ENCODE results near the gene GPAT2.
"Not testable (repeated sequence)": the region's sequence is repeated elsewhere in the genome, so short reads cannot be mapped to it uniquely, and the experiment has no call there.

Gene GPAT2

GRCh38 chr2:96067902-96068581, 33.3 kb upstream of the GPAT2 start:
- not testable (repeated sequence) for H3K4me3 Mint-ChIP-seq, ATAC-seq, H3K27ac Mint-ChIP-seq, H3K4me1 Mint-ChIP-seq, H3K27me3 Mint-ChIP-seq, DNase-seq, H3K9me3 Mint-ChIP-seq

- not testable (repeated sequence) for H3K4me1 Mint-ChIP-seq, ATAC-seq, H3K9me3 Mint-ChIP-seq, H3K4me3 Mint-ChIP-seq, H3K27me3 Mint-ChIP-seq, DNase-seq, H3K27ac Mint-ChIP-seq
These were observed 32.5 kb upstream of the GPAT2 start for GRCh38 chr2:96067098-96067660.

- H3K4me1 Mint-ChIP-seq, H3K4me3 Mint-ChIP-seq: not testable (repeated sequence)
These were observed 31.8 kb upstream of the GPAT2 start for GRCh38 chr2:96066511-96066910.

GRCh38 chr2:96065954-96066353, 31.2 kb upstream of the GPAT2 start:
- H3K4me3 Mint-ChIP-seq, H3K9me3 Mint-ChIP-seq, ATAC-seq, H3K27me3 Mint-ChIP-seq, H3K4me1 Mint-ChIP-seq, DNase-seq, H3K27ac Mint-ChIP-seq: not testable (repeated sequence)

More at GRCh38 chr2:96066511-96066910, 31.8 kb upstream of the GPAT2 start:
- H3K27ac Mint-ChIP-seq, H3K9me3 Mint-ChIP-seq, H3K27me3 Mint-ChIP-seq, ATAC-seq, DNase-seq: not testable (repeated sequence)

- H3K27ac Mint-ChIP-seq, result no peak overlapping the region
- no peak for DNase-seq
- H3K4me1 Mint-ChIP-seq, result no peaks in the 10 kb centered on the region
These were observed 30.7 kb upstream of the GPAT2 start for GRCh38 chr2:96065381-96065930.

GRCh38 chr2:96064760-96065159, 30.0 kb upstream of the GPAT2 start:
- not testable (repeated sequence) for H3K4me3 Mint-ChIP-seq, H3K4me1 Mint-ChIP-seq, H3K27ac Mint-ChIP-seq, DNase-seq, H3K27me3 Mint-ChIP-seq, H3K9me3 Mint-ChIP-seq, ATAC-seq

More at GRCh38 chr2:96065381-96065930, 30.7 kb upstream of the GPAT2 start:
- Mint-ChIP-seq H3K9me3 (no peaks in the 10 kb centered on the region), H3K4me3 (no peak overlapping the region), H3K27me3 (no peaks in the 10 kb centered on the region)
- no peak for ATAC-seq

- not testable (repeated sequence) for DNase-seq, ATAC-seq, H3K27me3 Mint-ChIP-seq, H3K4me3 Mint-ChIP-seq, H3K27ac Mint-ChIP-seq, H3K4me1 Mint-ChIP-seq, H3K9me3 Mint-ChIP-seq
These were observed 29.4 kb upstream of the GPAT2 start for GRCh38 chr2:96064047-96064675.

GRCh38 chr2:96063116-96063899, 28.6 kb upstream of the GPAT2 start:
- peak in 1 of 2 donors; percentile 44 for DNase-seq
- H3K27me3 Mint-ChIP-seq, H3K4me1 Mint-ChIP-seq, H3K27ac Mint-ChIP-seq, H3K9me3 Mint-ChIP-seq, H3K4me3 Mint-ChIP-seq: not testable (repeated sequence)
- ATAC-seq, result peak; percentile 88

GRCh38 chr2:96062483-96062882, 27.8 kb upstream of the GPAT2 start:
- not testable (repeated sequence) for DNase-seq

GRCh38 chr2:96061901-96062300, 27.2 kb upstream of the GPAT2 start:
- not testable (repeated sequence) for ATAC-seq, H3K27ac Mint-ChIP-seq, H3K4me1 Mint-ChIP-seq, H3K27me3 Mint-ChIP-seq, DNase-seq, H3K4me3 Mint-ChIP-seq, H3K9me3 Mint-ChIP-seq

More at GRCh38 chr2:96062483-96062882, 27.8 kb upstream of the GPAT2 start:
- not testable (repeated sequence) for H3K27ac Mint-ChIP-seq, H3K27me3 Mint-ChIP-seq, ATAC-seq, H3K9me3 Mint-ChIP-seq, H3K4me1 Mint-ChIP-seq, H3K4me3 Mint-ChIP-seq

GRCh38 chr2:96061197-96061817, 26.6 kb upstream of the GPAT2 start:
- not testable (repeated sequence) for DNase-seq, ATAC-seq, H3K27ac Mint-ChIP-seq, H3K4me3 Mint-ChIP-seq, H3K4me1 Mint-ChIP-seq, H3K27me3 Mint-ChIP-seq, H3K9me3 Mint-ChIP-seq

GRCh38 chr2:96060325-96060724, 25.6 kb upstream of the GPAT2 start:
- DNase-seq, H3K27me3 Mint-ChIP-seq, H3K27ac Mint-ChIP-seq, H3K9me3 Mint-ChIP-seq, H3K4me3 Mint-ChIP-seq, H3K4me1 Mint-ChIP-seq, ATAC-seq: not testable (repeated sequence)

- not testable (repeated sequence) for H3K4me3 Mint-ChIP-seq, H3K9me3 Mint-ChIP-seq, H3K27me3 Mint-ChIP-seq, ATAC-seq, H3K4me1 Mint-ChIP-seq, DNase-seq, H3K27ac Mint-ChIP-seq
These were observed 24.7 kb upstream of the GPAT2 start for GRCh38 chr2:96059443-96059842.

GRCh38 chr2:96055830-96056229, 21.1 kb upstream of the GPAT2 start:
- not testable (repeated sequence) for H3K4me1 Mint-ChIP-seq, H3K4me3 Mint-ChIP-seq, H3K27me3 Mint-ChIP-seq, DNase-seq, H3K27ac Mint-ChIP-seq, ATAC-seq, H3K9me3 Mint-ChIP-seq

GRCh38 chr2:96054537-96054936, 19.8 kb upstream of the GPAT2 start:
- ATAC-seq, H3K4me1 Mint-ChIP-seq, H3K27ac Mint-ChIP-seq, H3K4me3 Mint-ChIP-seq, H3K9me3 Mint-ChIP-seq, DNase-seq, H3K27me3 Mint-ChIP-seq: not testable (repeated sequence)
